ELF-1 (cell line): ENCODE data around the gene IGFBP4.

ENCODE experiments used
- DNase-seq: peaks from one replicate; pipeline ENCODE4 v3.0.0-alpha.2; 2016; ENCODE audit warnings: low read depth, low spot score

Gene IGFBP4

GRCh38 chr17:40454613-40454995 is 11.4 kb downstream of the IGFBP4 start:
- peak; percentile 32 for DNase-seq

DNA sequence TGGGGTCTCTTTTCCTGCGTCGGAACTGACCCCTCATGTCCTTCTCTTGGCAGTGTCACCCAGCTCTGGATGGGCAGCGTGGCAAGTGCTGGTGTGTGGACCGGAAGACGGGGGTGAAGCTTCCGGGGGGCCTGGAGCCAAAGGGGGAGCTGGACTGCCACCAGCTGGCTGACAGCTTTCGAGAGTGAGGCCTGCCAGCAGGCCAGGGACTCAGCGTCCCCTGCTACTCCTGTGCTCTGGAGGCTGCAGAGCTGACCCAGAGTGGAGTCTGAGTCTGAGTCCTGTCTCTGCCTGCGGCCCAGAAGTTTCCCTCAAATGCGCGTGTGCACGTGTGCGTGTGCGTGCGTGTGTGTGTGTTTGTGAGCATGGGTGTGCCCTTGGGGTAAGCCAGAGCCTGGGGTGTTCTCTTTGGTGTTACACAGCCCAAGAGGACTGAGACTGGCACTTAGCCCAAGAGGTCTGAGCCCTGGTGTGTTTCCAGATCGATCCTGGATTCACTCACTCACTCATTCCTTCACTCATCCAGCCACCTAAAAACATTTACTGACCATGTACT is 13.2 kb downstream of the IGFBP4 start:
- DNase-seq, result no peak

DNA sequence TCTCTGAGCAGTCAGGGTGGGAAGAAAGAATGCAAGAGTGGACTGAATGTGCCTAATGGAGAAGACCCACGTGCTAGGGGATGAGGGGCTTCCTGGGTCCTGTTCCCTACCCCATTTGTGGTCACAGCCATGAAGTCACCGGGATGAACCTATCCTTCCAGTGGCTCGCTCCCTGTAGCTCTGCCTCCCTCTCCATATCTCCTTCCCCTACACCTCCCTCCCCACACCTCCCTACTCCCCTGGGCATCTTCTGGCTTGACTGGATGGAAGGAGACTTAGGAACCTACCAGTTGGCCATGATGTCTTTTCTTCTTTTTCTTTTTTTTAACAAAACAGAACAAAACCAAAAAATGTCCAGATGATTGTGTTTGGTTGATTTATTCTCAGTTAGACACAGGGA is 14.1 kb downstream of the IGFBP4 start:
- no peak for DNase-seq

DNA sequence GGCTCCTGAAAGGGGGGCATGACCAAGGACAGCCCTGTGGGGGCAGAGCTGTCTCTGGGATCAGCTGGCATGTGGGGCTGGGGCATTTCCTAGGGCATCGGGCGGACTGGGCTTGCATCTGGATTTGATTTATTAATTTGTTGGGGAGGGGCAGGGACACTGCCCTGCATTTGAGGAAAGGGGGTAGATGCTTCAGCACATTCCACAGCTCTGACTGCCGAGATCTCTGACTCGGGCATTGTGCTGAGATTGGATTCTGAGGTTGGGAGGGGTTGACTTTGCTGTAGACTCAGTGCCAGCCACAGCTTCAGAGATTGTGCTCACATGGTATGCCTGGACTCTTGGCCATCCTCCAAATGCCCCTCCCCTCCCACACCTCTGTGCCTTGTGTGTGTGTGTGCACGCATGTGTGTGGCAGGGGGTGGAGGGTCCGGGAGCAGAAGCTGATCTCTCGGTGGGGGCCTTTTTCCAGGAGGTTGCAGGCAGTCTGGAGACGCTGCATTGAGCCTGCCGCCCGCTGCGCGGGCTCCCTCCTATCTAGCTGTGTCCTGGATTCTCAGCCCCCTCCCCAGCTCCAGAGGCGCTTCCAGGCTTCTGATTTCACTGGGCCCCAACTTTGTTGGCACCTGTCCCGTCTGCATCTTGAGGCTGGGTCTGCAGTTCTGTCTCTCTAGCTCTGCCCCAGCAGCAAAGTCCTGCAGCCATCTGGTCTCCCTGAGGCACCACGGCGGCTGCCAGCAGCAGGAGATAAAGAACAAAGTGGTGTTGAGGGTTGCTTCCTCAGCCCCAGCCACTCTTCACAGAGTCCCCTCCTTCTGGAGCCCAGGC is 14.9 kb downstream of the IGFBP4 start:
- no peak for DNase-seq

- DNase-seq, result no peak
Measured at GRCh38 chr17:40458851-40459482, 15.7 kb downstream of the IGFBP4 start.

GRCh38 chr17:40459636-40460603 is 16.7 kb downstream of the IGFBP4 start:
- no peak for DNase-seq

- DNase-seq, result no peak
Measured at GRCh38 chr17:40460604-40460967, 17.3 kb downstream of the IGFBP4 start.

- DNase-seq, result no peak
Measured at GRCh38 chr17:40460968-40461731, 17.9 kb downstream of the IGFBP4 start.

DNA sequence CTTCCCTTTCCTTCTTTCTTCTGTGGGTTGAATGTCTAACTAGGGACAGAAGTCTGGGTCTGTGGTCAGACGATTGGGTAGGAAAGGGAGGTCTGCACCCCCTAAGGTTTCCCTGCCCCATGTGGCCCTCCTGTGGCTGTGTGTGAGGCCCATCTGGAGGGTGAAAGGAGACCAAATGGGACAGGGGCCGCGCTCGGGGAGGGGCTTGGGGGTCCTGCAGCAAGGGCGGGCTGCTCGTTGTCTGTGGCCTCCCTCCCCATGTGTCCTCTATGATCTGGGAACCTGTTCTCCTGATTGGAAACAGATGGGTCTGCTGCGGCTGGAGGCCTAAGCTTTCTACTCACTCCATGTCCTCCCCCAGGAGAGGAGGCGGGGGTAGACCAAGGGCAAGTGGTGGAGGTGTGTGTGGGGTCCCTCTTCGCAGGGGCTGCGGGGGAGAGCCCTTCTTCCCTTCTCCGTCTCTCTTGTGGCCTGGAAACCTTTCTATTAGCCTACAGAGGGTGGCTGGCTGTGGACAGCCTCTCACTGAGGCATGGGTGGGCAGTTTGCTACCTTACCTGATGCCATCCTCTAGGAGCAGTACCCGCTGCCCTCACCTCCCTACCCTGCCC is 18.6 kb downstream of the IGFBP4 start:
- DNase-seq, result no peak

DNA sequence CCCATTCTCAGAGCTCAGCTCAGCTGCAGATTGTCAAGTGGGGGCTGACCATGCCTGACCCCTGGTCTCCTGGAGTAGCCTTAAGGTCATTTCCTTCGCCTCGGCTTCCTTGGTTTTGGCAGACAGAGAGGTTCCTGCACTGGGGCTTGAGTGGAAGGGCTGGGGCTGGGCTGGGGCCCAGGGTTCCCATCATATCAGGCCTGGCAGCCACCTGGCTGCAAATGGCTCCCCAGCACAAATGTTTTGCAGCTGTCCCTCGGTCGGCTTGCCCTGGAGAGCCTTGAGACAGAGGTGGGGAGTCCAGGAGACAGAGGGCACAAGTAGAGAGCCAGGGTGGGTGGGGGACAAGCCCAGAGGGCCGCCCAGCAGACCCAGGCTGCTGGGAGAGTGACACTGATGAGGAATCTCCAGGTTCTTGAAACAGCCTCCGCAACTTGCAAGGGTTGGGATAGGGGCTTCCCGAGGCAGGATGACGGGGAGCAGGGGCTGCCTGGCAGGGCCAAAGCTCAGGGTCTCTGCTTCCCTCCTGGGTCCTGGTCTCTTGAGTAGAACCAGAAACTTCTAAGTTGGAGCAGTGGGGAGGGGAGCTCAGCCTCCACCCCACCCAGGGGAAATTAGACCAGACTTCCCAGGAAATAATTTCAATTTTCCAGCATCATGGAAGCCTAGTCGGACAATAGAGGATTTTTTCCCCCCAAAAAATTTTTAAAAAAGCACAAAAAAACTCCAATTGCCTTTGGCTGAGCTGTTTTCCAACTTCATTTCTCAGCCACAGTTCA is 19.3 kb downstream of the IGFBP4 start:
- no peak for DNase-seq

GRCh38 chr17:40463122-40463550 is 19.9 kb downstream of the IGFBP4 start:
- DNase-seq, result peak; percentile 49

- no peak for DNase-seq
Measured at GRCh38 chr17:40464392-40464855, 21.2 kb downstream of the IGFBP4 start.

- no peak for DNase-seq
Measured at GRCh38 chr17:40466298-40466971, 23.2 kb downstream of the IGFBP4 start.

DNA sequence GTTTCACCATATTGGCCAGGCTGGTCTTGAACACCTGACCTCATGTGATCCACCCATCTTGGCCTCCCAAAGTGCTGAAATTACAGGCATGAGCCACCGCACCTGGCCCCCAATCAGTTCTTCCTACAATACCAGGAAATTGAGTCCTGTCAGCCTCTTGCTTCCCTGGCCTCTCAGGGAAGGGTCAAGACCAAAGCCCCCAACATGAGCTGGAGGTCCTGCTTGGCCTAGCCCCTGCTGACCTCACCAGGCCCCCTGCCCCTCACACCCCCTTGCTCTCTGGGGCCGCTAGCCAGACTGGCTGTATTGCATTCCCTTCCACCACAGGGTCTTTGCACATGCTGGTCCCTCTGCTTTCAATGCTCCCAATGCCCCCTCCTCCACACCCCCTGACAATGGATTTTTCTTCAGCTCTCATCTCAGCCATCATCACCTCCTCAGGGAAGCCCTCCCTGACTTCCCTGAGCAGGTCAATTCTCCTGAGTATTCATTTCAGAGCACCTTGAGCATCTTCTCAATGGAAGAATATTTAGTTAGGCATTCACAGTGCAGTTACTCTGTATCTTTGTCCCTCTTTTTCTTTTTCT is 24.1 kb downstream of the IGFBP4 start:
- no peak for DNase-seq

- DNase-seq, result no peak
Measured at GRCh38 chr17:40468560-40468959, 25.3 kb downstream of the IGFBP4 start.

DNA sequence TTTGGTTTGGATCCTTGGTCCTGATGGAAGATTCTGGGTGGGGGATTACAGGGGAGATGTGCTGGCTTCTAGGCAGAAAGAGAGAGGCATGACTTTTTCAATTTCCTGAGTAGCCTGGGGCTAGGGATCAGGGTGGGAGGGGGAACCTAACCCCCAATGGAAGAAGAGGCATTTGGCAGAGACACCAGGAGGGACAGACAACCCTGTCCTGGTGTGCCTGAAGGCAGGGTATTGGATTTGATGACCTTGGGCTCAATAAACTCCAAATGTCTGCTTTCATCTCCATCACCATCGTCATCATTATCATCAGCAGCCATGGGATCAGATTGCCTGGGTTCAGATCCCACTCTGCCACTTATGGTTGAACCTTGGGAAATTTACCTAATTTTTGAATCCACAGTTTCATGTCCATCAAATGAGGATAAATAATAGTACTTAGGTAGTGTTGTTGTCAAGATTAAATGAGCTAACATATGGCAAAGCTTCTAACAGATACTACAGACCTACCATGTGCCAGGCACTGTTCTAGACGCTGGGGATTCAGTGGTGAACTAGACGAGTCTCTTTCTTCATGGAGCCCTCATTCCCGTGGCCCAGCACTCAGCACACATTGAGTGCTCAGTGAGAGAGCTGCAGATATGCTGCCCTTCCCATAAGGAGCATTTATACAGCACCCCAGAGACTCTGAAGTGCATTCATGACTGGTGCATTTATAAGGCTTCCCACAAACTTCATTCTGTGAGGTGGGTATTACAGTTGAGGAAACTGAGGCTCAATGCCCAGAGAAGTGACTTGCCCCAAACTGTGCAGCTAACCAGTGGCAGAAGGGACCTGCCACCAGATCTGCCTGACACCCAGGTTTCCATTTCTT is 26.8 kb downstream of the IGFBP4 start:
- no peak for DNase-seq

- peak; percentile 67 for DNase-seq
Measured at GRCh38 chr17:40470932-40471828, 27.9 kb downstream of the IGFBP4 start.
